HCT116 (cell line): ENCODE results near the gene UBTF. TPM values are rescaled to one million over a fixed set of nuclear protein-coding genes. Genes with fewer than 3 reads are reported as not detected.
A peak's percentile ranks its signal among the peaks of the same experiment; 100 is the strongest.

ENCODE experiments used
- ATAC-seq: fragments of 200-7000 bp; cut with Tn5 transposase; 2 replicates; pipeline ENCODE4 v1.9.1; 2020; ENCODE audit warnings: mild to moderate bottlenecking, moderate library complexity
- BruUV-seq: library from RNA; stranded (reverse); fragments of 400-500 nt; replicated peaks from 2 replicates; lab custom pipeline; 2021; lab: Mats Ljungman, UMichigan
- CTCF ChIA-PET: fragments of 300-600 bp; sonication (Branson Sonifier 250); formaldehyde crosslinking; loops from one replicate; lab custom pipeline; 2021; ENCODE audit warnings: antibody characterized with exemption; lab: Charles Lee
- POLR2A ChIA-PET: fragments of 300-600, 350-600 bp; sonication (Branson Sonifier 250); formaldehyde crosslinking; loops from one replicate; lab custom pipeline; 2021; ENCODE audit warnings: antibody characterized with exemption; lab: Charles Lee
- RAD21 ChIA-PET, 2 experiments: fragments of 300-600 bp; sonication (Branson Sonifier 250); formaldehyde crosslinking; loops; one replicate each; lab custom pipeline; 2023; ENCODE audit warnings: low total read pairs in 2 of 2; ENCODE audit not compliant: uncharacterized antibody in 2 of 2, unreplicated experiment in 2 of 2, low non-redundant PET in 1 of 2; lab: Charles Lee
- DNase-seq: peaks from one replicate; pipeline ENCODE4 v3.0.0-alpha.2; 2010; ENCODE audit warnings: low read depth, low spot score
- H2AFZ ChIP-seq: fragments of 200-600 bp; shearing (Covaris generic), sonication (generic); 2 replicates; pipeline ENCODE4 v1.6.1; 2017; ENCODE audit warnings: low read depth, mixed run types, mixed read lengths, antibody characterized with exemption, low read length; ENCODE audit not compliant: poor library complexity, severe bottlenecking
- H3K27ac ChIP-seq: 2 replicates; pipeline ENCODE4 v1.5.1; 2012; ENCODE audit warnings: low read depth, low read length
- H3K27me3 ChIP-seq: fragments of 200-600 bp; sonication (generic); 2 replicates; pipeline ENCODE4 v1.6.1; 2016; ENCODE audit warnings: mixed run types, low read length, mixed read lengths; ENCODE audit not compliant: insufficient read depth
- H3K36me3 ChIP-seq, 2 experiments: fragments of 200-500 bp in 1 of 2; fragments of 200-600 bp in 1 of 2; sonication (Bioruptor generic) in 1 of 2; sonication (generic) in 1 of 2; 2 replicates each; pipeline versions ENCODE4 v1.5.1 to v1.6.1; 2014 to 2016; ENCODE audit warnings: low read length in 2 of 2, inconsistent platforms in 1 of 2, mixed read lengths in 1 of 2, mixed run types in 1 of 2; ENCODE audit not compliant: insufficient read depth in 2 of 2, control insufficient read depth in 1 of 2
- H3K4me1 ChIP-seq, 2 experiments: fragments of 200-600 bp in 1 of 2; sonication (generic) in 1 of 2; 2 replicates each; pipeline versions ENCODE4 v1.5.1 to v1.6.1; 2012 to 2017; ENCODE audit warnings: low read length in 2 of 2, inconsistent platforms in 1 of 2, mild to moderate bottlenecking in 1 of 2, mixed read lengths in 1 of 2, mixed run types in 1 of 2, moderate library complexity in 1 of 2; ENCODE audit not compliant: insufficient read depth in 2 of 2, control insufficient read depth in 1 of 2
- H3K4me2 ChIP-seq: fragments of 200-600 bp; sonication (generic); 2 replicates; pipeline ENCODE4 v1.6.1; 2017; ENCODE audit warnings: mixed run types, low read length, mixed read lengths
- H3K4me3 ChIP-seq, 2 experiments: fragments of 200-600 bp in 1 of 2; sonication (generic) in 1 of 2; replicated peaks in 1 of 2; 2 replicates each; pipeline ENCODE4 v1.5.1; 2011 to 2016; ENCODE audit warnings: low read length in 2 of 2, control low read depth in 1 of 2, low read depth in 1 of 2, mild to moderate bottlenecking in 1 of 2, mixed read lengths in 1 of 2, mixed run types in 1 of 2
- H3K79me2 ChIP-seq: fragments of 200-600 bp; sonication (generic); 2 replicates; pipeline ENCODE4 v1.6.1; 2017; ENCODE audit warnings: mild to moderate bottlenecking, mixed run types, low read length, moderate library complexity, mixed read lengths; ENCODE audit not compliant: insufficient read depth
- H3K9ac ChIP-seq: fragments of 200-600 bp; sonication (generic); 2 replicates; pipeline ENCODE4 v1.6.1; 2016; ENCODE audit warnings: low read length, mixed read lengths
- H3K9me2 ChIP-seq: fragments of 200-600 bp; sonication (generic), shearing (Covaris generic); 2 replicates; pipeline ENCODE4 v1.6.1; 2017; ENCODE audit warnings: mixed run types, mild to moderate bottlenecking, moderate library complexity; ENCODE audit not compliant: insufficient read depth
- H3K9me3 ChIP-seq, 2 experiments: fragments of 200-500 bp in 1 of 2; fragments of 200-600 bp in 1 of 2; sonication (Bioruptor generic) in 1 of 2; sonication (generic) in 1 of 2; 2 replicates each; pipeline ENCODE4 v1.6.1; 2014 to 2017; ENCODE audit warnings: low read length in 2 of 2, mixed read lengths in 2 of 2, inconsistent platforms in 1 of 2, low read depth in 1 of 2, mild to moderate bottlenecking in 1 of 2, mixed run types in 1 of 2, moderate library complexity in 1 of 2; ENCODE audit not compliant: control insufficient read depth in 1 of 2, insufficient read depth in 1 of 2
- H4K20me1 ChIP-seq: fragments of 200-600 bp; sonication (generic), shearing (Covaris generic); 2 replicates; pipeline ENCODE4 v1.6.1; 2017; ENCODE audit warnings: mixed run types, mild to moderate bottlenecking, moderate library complexity; ENCODE audit not compliant: insufficient read depth
- ATF3 ChIP-seq: IDR thresholded peaks from 2 replicates; pipeline ENCODE4 v1.6.1; 2012
- CEBPB ChIP-seq: IDR thresholded peaks from 2 replicates; pipeline ENCODE4 v1.6.1; 2012; ENCODE audit warnings: low read depth
- EZH2 ChIP-seq: fragments of 200-600 bp; sonication (generic); IDR thresholded peaks from 2 replicates; pipeline ENCODE4 v1.6.1; 2017; ENCODE audit warnings: antibody characterized with exemption, mixed run types
- POLR2AphosphoS5 ChIP-seq: IDR thresholded peaks from 2 replicates; pipeline ENCODE4 v1.6.1; 2011; ENCODE audit warnings: mild to moderate bottlenecking, low read depth, low read length, moderate library complexity
- RAD21 ChIP-seq: IDR thresholded peaks from 2 replicates; pipeline ENCODE4 v1.6.1; 2012; ENCODE audit warnings: low read depth, mild to moderate bottlenecking
- YY1 ChIP-seq: IDR thresholded peaks from 2 replicates; pipeline ENCODE4 v1.6.1; 2011; ENCODE audit warnings: low read length, low read depth, moderate library complexity, mild to moderate bottlenecking; ENCODE audit not compliant: insufficient replicate concordance; ENCODE audit errors: extremely low read depth
- ZFX ChIP-seq: fragments of 450-650 bp; IDR thresholded peaks from 2 replicates; pipeline ENCODE4 v1.6.1; 2017
- ZNF274 ChIP-seq: fragments of 200-500 bp; sonication (Bioruptor generic); IDR thresholded peaks from 2 replicates; pipeline ENCODE4 v1.6.1; 2014; ENCODE audit warnings: mild to moderate bottlenecking, low read depth, low read length, inconsistent platforms
- intact Hi-C: fragments of 100-400 bp; cut with micrococcal nuclease; formaldehyde crosslinking; loops from 2 replicates; pipeline ENCODE4 v1.10.0; 2022
- total RNA-seq: library from RNA; stranded (reverse); gene quantifications from one replicate; pipeline ENCODE4 v1.2.1, GENCODE V29; 2021; ENCODE audit not compliant: unreplicated experiment

UBTF gene
- total RNA-seq, 1 experiment from 2014 or later, result 84.3 TPM

- TF ChIP-seq EZH2 (no peak), YY1 (no peak), ATF3 (no peak), POLR2AphosphoS5 (no peak), ZFX (no peak)
Observed at GRCh38 chr17:44174427-44174826, 45.0 kb downstream of the UBTF start (continued).

- RAD21 ChIA-PET, result no interaction called here
- no TSS peak for BruUV-seq
- CTCF ChIA-PET, result no interaction called here
- no peaks in the 10 kb centered on the region for H3K79me2 ChIP-seq
- H3K4me2 ChIP-seq, result no peak overlapping the region
- H3K9me2 ChIP-seq, result no peaks in the 10 kb centered on the region
- no peak for TF ChIP-seq ZNF274
- no peak for TF ChIP-seq CEBPB
- TF ChIP-seq RAD21, result no peak
- TF ChIP-seq POLR2AphosphoS5, result 0 out of 2 replicates have a peak, but pooled peaks have one; percentile 6
- H3K4me1 ChIP-seq, result peaks cover 0 to 13% of the 10 kb centered on the region in 2 experiments; a peak in 2 of 4 replicates
- no peaks in the 10 kb centered on the region for H3K9me3 ChIP-seq
- POLR2A ChIA-PET, result interaction anchor here (1.1 to 1.3 kb wide), 2 partner anchors 13 to 17 kb away, joined by 3 to 4 read pairs; no protein-coding TSS in a partner anchor
- no peak for ATAC-seq
- intact Hi-C loops, result no loop called here
- peaks cover 0 to 3% of the 10 kb centered on the region in 2 experiments; a peak in 1 of 4 replicates for H3K36me3 ChIP-seq
- H4K20me1 ChIP-seq, result no peaks in the 10 kb centered on the region
- no peak overlapping the region for H3K27ac ChIP-seq
- H3K4me3 ChIP-seq, result no peak overlapping the region
- H3K27me3 ChIP-seq, result no peaks in the 10 kb centered on the region
- no peak for DNase-seq
- H2AFZ ChIP-seq, result no peak overlapping the region
- H3K9ac ChIP-seq, result no peak overlapping the region
Observed at GRCh38 chr17:44171931-44172455, 47.5 kb downstream of the UBTF start.
